ENCODE measurements around the gene SUPT20H.

- TF ChIP-seq ELF1 (IDR thresholded peaks at IDR 0.05; ENCODE audit: borderline replicate concordance, low read depth) (no peak), EZH2 (IDR thresholded peaks at IDR 0.05) (no peak), POLR2AphosphoS5 (IDR thresholded peaks at IDR 0.05; ENCODE audit: low read depth, low read length) (no peak), REST (IDR thresholded peaks at IDR 0.05; ENCODE audit: low read depth) (no peak), JUND (IDR thresholded peaks at IDR 0.05) (no peak), CTCF (IDR thresholded peaks at IDR 0.05 in 2 of 3, conservative IDR thresholded peaks at IDR 0.05 in 1 of 3; ENCODE audit: borderline replicate concordance in 1 of 3, insufficient read depth in 1 of 3, low read depth in 2 of 3, low read length in 2 of 3) (no peak)
Measured at GRCh38 chr13:37067874-37068273, 8.4 kb upstream of the SUPT20H start.
